Measurements from ENCODE around the gene SLC51A. TPM values are rescaled to one million over a fixed set of nuclear protein-coding genes. Genes with fewer than 3 reads are reported as not detected.

Gene SLC51A
- total and polyA plus RNA-seq, 9 of the 15 experiments (the other 6 are each of a cell fraction or from before 2014, with no cell fraction given): 0.35 to 0.38 TPM; not detected in 7

DNA sequence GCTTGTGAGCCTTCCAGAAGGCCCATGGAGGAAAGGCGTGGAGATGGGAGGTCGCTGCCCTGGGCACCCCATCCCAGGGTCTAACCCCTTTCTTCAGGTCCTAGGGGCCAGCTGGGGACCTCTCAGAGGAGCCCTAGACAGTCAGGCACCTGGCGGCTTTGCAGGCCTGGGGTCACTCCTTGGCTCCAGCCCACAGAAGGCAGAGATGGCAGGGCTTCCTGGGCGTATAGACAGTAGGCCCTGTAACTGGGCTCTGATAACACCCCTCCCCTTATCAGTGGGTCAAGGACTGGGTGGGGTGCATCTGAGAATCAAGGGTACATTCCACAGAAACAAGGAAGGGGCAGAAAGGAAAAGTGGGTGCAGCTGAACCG, 21.8 kb upstream of the SLC51A start (continued):
- 0 out of 2 replicates have a peak, but pooled peaks have one; percentile 39 for TF ChIP-seq HSF4 (CRISPR knock-in tag; IDR thresholded peaks at IDR 0.05; ENCODE audit: borderline replicate concordance)

DNA sequence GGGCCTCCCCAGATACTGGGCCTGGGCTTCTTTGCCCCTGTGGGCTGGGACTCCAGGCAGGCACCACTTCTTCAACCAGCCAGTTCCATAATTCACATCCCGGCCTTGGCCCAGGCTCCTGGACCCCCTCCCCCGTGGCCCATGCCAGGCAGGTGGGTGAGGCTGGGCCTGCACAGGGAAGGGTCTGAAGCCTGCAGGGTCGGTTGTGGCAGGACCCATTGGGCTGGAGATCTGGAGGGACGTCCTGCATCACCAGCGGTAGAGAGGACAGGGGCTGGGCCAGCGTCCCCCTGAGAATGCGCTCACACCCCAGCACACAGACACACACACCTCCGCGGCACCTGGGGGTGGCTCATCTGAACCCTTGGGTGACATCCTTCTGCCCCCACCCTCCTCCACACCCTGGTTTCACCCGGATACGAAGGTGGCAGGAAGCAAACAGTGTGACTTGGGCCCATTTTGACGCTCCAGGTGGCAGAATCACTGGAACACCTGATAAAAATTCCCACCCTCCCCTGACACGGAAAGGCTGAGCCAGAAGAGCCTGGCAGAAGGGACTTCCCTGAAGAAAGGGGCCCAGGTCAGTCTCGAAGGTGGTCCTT, 20.6 kb upstream of the SLC51A start:
- no peak overlapping the region; the same call in 1 of the 2 replicates for H2AFZ ChIP-seq (ENCODE audit: low read depth, low read length)
- 70% methylated on average over 12 of the region's 14 CpGs for WGBS (ENCODE audit: insufficient coverage, low coverage, missing lambda C conversion rate)
- BruUV-seq (replicated peaks): no TSS peak
- CTCF ChIA-PET (ENCODE audit: low intra/inter-chr PET ratio): interaction anchor here (1.7 to 4.0 kb wide), 3 partner anchors 122 to 173 kb away, joined by 16 to 49 read pairs (median 19); no protein-coding TSS in a partner anchor
- TF ChIP-seq CBX8 (IDR thresholded peaks at IDR 0.05; ENCODE audit: borderline replicate concordance, extremely low read depth, low read depth, low read length, poor library complexity, severe bottlenecking): no peak
- TF ChIP-seq CBFB (CRISPR knock-in tag; IDR thresholded peaks at IDR 0.05): peak; percentile 6; the same call in 1 of the 2 replicates
- TF ChIP-seq SIX5 (IDR thresholded peaks at IDR 0.05; ENCODE audit: borderline replicate concordance in 1 of 2, insufficient read depth in 1 of 2, low read depth in 1 of 2, low read length in 2 of 2): no peak
- no peak for TF ChIP-seq BRCA1 (IDR thresholded peaks at IDR 0.05)
- 0 out of 2 replicates have a peak, but pooled peaks have one; percentile 34 for TF ChIP-seq BRCA1 (CRISPR knock-in tag; IDR thresholded peaks at IDR 0.05)
- TF ChIP-seq RBFOX2 (IDR thresholded peaks at IDR 0.05; ENCODE audit: low read depth, low read length): 0 out of 2 replicates have a peak, but pooled peaks have one; percentile 16
- H3K27me3 ChIP-seq (ENCODE audit: control insufficient read depth in 2 of 2, insufficient read depth in 2 of 2, low read length in 2 of 2): no peaks in the 10 kb centered on the region
- intact Hi-C loops (cut with micrococcal nuclease) (loop anchor here (1.0 to 10.0 kb wide), 6 partner anchors 53 to 481 kb away; no protein-coding TSS in a partner anchor), in situ Hi-C loops (cut with MboI) (no loop called here)
- no peaks in the 10 kb centered on the region for H4K20me1 ChIP-seq (replicated peaks; ENCODE audit: control insufficient read depth, insufficient read depth, low read length)
- H3K4me1 ChIP-seq (replicated peaks in 1 of 2; ENCODE audit: control insufficient read depth in 2 of 2, insufficient read depth in 2 of 2, low read length in 2 of 2): peaks cover 43 to 76% of the 10 kb centered on the region in 2 experiments
- H3K79me2 ChIP-seq (ENCODE audit: control insufficient read depth, insufficient read depth, low read length): peaks cover 25% of the 10 kb centered on the region
- POLR2A ChIA-PET: interaction anchor here (0.7 to 2.5 kb wide), 5 partner anchors 116 to 173 kb away, joined by 3 to 11 read pairs (median 4); no protein-coding TSS in a partner anchor
- peak overlapping the region in 1 of 2 experiments; percentile 80; a peak in 2 of 4 replicates for H3K9ac ChIP-seq (ENCODE audit: insufficient read depth in 1 of 2, low read depth in 2 of 2, low read length in 2 of 2)
- DNase-seq (ENCODE audit: extremely low read depth in 1 of 4, low spot score in 3 of 4) (no peak), ATAC-seq (no peak), FAIRE-seq (no peak)
- no peaks in the 10 kb centered on the region for H3K9me3 ChIP-seq (replicated peaks; ENCODE audit: control insufficient read depth, insufficient read depth, low read depth, low read length)
- H3K27ac ChIP-seq (ENCODE audit: extremely low read depth, low read depth, low read length): no peak overlapping the region
- no peaks in the 10 kb centered on the region for H3K36me3 ChIP-seq (ENCODE audit: control insufficient read depth, insufficient read depth, low read length)
- H3K4me3 ChIP-seq: no peak overlapping the region
- H3K4me2 ChIP-seq (ENCODE audit: insufficient read depth, low read length): peak overlapping the region; percentile 5; the same call in 1 of the 2 replicates
- no peaks in the 10 kb centered on the region for H3K9me1 ChIP-seq (ENCODE audit: control insufficient read depth, insufficient read depth, low read length)

Data from K562 (cell line).